NCI-H2171 (cell line): ENCODE measurements around the gene KMT2C.
A peak's percentile ranks its signal among the peaks of the same experiment; 100 is the strongest.
"Not testable (repeated sequence)": the region's sequence is repeated elsewhere in the genome, so short reads cannot be mapped to it uniquely, and the experiment has no call there.

Experiments
- DNase-seq: peaks from one replicate; lab custom pipeline; 2025; lab: John Stamatoyannopoulos, UW

KMT2C gene

DNA sequence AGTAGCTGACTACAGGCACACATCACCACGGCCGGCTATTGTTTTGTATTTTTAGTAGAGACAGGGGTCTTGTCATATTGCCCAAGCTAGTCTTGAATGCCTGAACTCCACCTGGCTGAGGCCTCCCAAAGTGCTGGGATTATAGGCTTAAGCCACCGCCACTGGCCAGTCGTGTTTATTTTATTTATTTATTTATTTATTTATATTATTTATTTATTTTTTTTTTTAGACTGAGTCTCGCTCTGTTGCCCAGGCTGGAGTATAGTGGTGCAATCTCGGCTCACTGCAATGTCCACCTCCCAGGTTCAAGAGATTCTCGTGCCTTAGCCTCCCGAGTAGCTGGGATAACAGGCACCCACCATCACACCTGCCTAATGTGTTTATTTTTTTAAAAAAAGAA lies 6.0 kb upstream of the KMT2C start:
- not testable (repeated sequence) for DNase-seq

- DNase-seq, result not testable (repeated sequence)
Measured at GRCh38 chr7:152441168-152441567, 5.4 kb upstream of the KMT2C start.

DNA sequence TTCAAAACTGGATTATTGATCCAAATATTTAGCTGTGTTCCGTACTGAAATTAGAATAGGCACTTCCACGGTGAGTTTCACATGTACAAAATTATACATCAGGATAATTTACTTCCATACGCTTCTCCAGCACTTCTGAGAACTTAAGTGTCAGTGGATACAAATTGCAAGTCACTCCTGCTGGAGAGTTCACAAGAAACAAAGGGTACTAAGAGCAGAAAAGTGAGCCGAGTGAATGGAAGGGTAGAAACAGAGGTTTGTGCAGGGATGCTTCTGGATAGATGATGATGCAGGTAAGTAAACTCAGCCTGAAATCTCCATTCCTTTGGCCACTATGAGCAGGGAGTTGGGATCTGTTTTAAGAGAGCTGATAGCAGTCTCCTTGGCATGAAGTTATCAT lies 2.2 kb upstream of the KMT2C start:
- DNase-seq, result not testable (repeated sequence)

- DNase-seq, result not testable (repeated sequence)
Measured at GRCh38 chr7:152436931-152437575, 1.2 kb upstream of the KMT2C start.

GRCh38 chr7:152436111-152436930 lies 518 bp upstream of the KMT2C start:
- DNase-seq, result peak; percentile 97

DNA sequence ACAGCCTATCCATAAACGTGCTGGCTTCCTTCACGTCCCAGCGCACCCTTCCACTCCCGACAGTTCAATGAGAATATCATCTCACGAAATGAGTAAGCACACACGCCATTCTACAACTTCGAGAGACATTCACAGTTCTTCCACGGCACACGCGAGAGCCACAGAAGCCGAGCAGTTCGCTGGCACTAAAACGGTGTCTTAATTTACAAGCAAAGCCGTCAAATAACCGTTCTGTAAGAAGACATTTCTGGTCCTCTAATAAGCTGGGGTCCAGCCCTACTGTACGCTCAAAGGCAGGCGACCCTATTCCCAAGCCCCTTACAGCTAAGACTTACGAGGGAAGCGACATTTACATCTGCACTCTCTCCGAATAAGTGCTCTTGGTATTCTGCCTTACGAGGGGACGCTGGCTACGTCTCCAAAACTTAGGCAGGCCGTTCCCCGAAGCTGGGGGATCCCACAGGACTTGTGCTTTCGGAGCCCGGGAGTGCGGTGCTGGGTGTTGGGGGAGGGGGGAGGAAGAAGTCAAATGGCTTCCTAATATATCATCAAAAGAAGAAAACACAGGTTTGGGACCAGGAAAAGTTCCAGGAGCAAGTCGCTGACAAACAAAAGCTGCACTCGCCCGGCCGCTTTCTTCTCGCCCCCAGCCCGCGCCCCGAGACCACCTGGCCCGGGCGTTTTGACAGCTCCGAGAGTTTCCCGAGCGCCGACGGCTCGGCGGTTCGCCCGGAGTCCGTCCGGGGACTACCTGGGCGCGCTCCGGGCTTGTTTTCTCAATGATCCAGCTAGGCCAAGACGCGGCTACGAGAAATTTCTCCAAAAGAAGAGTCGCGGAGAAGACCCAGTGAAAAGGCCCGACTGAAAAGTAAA lies 1.1 kb downstream of the KMT2C start:
- DNase-seq, result peak; percentile 13

- DNase-seq, result not testable (repeated sequence)
Measured at GRCh38 chr7:152433721-152434490, 1.9 kb downstream of the KMT2C start.

GRCh38 chr7:152432735-152433134 lies 3.1 kb downstream of the KMT2C start:
- DNase-seq, result not testable (repeated sequence)

- DNase-seq, result no peak
Measured at GRCh38 chr7:152430854-152431253, 4.9 kb downstream of the KMT2C start.

DNA sequence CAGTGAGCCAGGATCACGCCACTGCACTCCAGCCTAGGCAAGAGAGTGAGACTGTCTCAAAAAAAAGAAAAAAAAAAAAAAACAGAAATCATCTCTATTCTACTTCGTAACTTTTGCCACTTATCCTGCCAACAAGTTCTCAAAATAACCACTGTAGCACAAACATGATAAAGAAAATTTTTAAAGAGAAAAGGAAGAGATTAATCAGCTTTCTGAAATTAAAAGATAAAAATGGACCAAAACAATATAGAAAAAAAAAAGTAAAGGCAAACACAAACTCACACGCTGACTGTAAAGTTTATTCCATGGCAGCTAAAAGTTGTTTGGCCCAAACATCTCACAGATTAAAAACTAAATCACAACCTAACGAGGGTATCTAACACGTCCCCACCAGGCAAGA lies 5.7 kb downstream of the KMT2C start:
- not testable (repeated sequence) for DNase-seq

GRCh38 chr7:152424348-152425108 lies 11.3 kb downstream of the KMT2C start:
- DNase-seq, result no peak

GRCh38 chr7:152423991-152424347 lies 11.8 kb downstream of the KMT2C start:
- no peak for DNase-seq

GRCh38 chr7:152423171-152423570 lies 12.6 kb downstream of the KMT2C start:
- DNase-seq, result not testable (repeated sequence)

GRCh38 chr7:152420950-152421349 lies 14.9 kb downstream of the KMT2C start:
- not testable (repeated sequence) for DNase-seq

- DNase-seq, result no peak
Measured at GRCh38 chr7:152419473-152420429, 16.1 kb downstream of the KMT2C start.

DNA sequence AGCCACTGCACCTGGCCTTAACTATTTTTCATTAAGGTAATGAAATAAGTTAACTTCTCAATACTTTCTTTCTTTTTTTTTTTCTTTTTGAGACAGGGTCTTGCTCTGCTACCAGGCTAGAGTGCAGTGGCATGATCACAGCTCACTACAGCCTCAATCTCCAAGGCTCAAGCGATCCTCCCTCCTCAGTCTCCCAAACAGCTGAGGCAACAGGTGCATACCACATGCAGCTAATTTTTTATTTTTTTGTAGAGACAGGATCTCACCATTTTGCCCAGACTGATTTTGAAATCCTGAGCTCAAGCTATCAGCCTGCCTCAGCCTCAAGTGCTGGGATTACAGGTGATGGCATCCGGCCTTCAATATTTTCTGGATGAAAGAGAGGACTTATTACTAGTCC lies 21.0 kb downstream of the KMT2C start:
- no peak for DNase-seq

- DNase-seq, result no peak
Measured at GRCh38 chr7:152411389-152411788, 24.4 kb downstream of the KMT2C start.

- DNase-seq, result no peak
Measured at GRCh38 chr7:152406491-152406890, 29.3 kb downstream of the KMT2C start.

DNA sequence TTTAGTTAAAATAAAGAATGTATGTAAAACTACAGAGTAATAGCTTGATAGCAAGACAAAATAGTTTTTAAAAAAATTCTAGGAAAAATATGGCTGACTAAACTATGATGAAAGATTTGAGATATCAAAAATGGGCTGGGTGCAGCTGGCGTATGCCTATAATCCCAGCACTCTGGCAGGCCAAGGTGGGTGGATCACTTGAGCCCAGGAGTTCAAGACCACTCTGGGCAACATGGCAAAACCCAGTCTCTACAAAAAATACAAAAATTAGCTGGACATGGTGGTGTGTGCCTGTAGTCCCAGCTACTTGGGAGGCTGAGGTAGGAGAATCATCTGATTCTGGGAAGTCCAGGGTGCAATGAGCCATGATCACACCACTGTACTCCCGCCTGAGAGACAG lies 29.8 kb downstream of the KMT2C start:
- not testable (repeated sequence) for DNase-seq

DNA sequence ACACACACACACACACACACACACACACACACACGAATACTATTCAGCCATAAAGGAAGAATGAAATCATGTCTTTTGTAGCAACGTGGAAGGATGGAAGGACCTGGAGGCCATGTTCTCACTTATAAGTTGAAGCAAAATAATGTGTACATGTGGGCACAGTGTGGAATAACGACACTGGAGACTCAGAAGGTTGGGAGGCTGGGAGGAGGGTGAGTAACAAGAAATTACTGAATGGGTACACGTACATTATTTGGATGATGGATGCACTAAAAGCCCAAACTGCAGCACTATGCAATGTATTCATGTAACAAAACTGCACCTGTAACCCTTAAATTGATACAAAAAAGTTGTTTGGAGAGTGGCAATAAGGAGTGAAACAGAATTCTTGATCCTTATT lies 32.1 kb downstream of the KMT2C start:
- DNase-seq, result no peak
